NT2/D1 (cell line): Measurements from ENCODE around the gene TAF4B.

Source experiments
- SUZ12 ChIP-seq: IDR thresholded peaks from 2 replicates; pipeline ENCODE4 v1.6.1; 2011; ENCODE audit not compliant: insufficient read length, insufficient read depth; ENCODE audit errors: extremely low read depth
- YY1 ChIP-seq: IDR thresholded peaks from 2 replicates; pipeline ENCODE4 v1.6.1; 2011; ENCODE audit not compliant: insufficient read length, insufficient read depth
- ZNF274 ChIP-seq: IDR thresholded peaks from 2 replicates; pipeline ENCODE4 v1.6.1; 2011; ENCODE audit warnings: mild to moderate bottlenecking, low read depth, low read length

DNA sequence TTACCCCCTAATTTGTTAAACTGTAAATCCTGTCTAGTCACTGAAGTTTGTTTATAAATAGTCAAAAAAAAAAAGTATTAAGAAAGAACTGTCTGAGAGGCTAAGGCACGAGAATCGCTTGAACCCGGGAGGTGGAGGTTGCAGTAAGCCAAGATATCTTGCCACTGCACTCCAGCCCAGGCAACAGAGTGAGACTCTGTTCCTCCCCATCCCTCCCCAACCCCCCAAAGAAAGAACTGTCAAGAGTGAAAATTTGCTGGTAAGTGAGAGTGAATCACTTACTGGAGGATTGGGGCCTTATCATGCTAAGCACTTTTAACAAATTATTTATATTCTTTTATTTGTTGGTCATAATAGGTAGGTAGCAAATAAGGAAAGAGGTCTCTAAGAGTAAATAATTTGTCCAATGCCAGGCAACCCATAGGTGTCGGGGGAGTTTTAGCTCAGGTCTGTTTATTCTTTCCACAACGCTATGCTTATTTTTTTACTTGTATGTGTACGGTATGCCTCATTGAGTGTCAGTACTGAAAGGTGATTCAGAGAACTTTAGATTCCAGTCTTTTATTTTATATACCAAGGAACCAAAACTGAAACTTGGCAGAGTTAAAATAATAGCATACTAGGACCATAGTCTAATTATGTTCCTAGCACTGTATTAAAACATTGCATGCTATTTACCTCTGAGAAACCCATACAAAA lies 2.5 kb downstream of the TAF4B start:
- no peak for TF ChIP-seq ZNF274
- TF ChIP-seq SUZ12 = no peak
- TF ChIP-seq YY1 = no peak
